HEK293 (cell line): Measurements from ENCODE around the gene RPS10.
A peak's percentile ranks its signal among the peaks of the same experiment; 100 is the strongest.

Experiments
- EGR2 ChIP-seq: fragments of 450-650 bp; formaldehyde crosslinking; IDR thresholded peaks from 2 replicates; pipeline ENCODE4 v1.5.1; 2016; ENCODE audit warnings: low read depth, missing biosample characterization, missing genetic modification characterization
- HIC1 ChIP-seq: fragments of 450-650 bp; formaldehyde crosslinking; IDR thresholded peaks from 2 replicates; pipeline ENCODE4 v1.5.1; 2016; ENCODE audit warnings: missing biosample characterization, missing genetic modification characterization
- HOXC10 ChIP-seq: sonication (generic); formaldehyde crosslinking; IDR thresholded peaks from 2 replicates; pipeline ENCODE4 v1.8.1; 2023; ENCODE audit warnings: mild to moderate bottlenecking, missing genetic modification reagents
- MEIS1 ChIP-seq: sonication (generic); formaldehyde crosslinking; IDR thresholded peaks from 2 replicates; pipeline ENCODE4 v1.8.1; 2022; ENCODE audit warnings: missing genetic modification reagents, mild to moderate bottlenecking, borderline replicate concordance
- OSR2 ChIP-seq: fragments of 450-650 bp; formaldehyde crosslinking; IDR thresholded peaks from 2 replicates; pipeline ENCODE4 v1.5.1; 2016; ENCODE audit warnings: missing biosample characterization, missing genetic modification characterization
- PRDM10 ChIP-seq: fragments of 450-650 bp; formaldehyde crosslinking; IDR thresholded peaks from 2 replicates; pipeline ENCODE4 v1.5.1; 2016; ENCODE audit warnings: missing biosample characterization, missing genetic modification characterization
- SCRT2 ChIP-seq: fragments of 450-650 bp; formaldehyde crosslinking; IDR thresholded peaks from 2 replicates; pipeline ENCODE4 v1.5.1; 2016; ENCODE audit warnings: missing biosample characterization, missing genetic modification characterization
- TCF7L2 ChIP-seq: IDR thresholded peaks from 2 replicates; pipeline ENCODE4 v1.6.1; 2011; ENCODE audit warnings: low read depth, mild to moderate bottlenecking, inconsistent platforms, low read length, moderate library complexity, borderline replicate concordance
- ZBTB1 ChIP-seq: fragments of 450-650 bp; formaldehyde crosslinking; IDR thresholded peaks from 2 replicates; pipeline ENCODE4 v1.5.1; 2016; ENCODE audit warnings: missing biosample characterization, missing genetic modification characterization
- ZFP3 ChIP-seq: fragments of 450-650 bp; formaldehyde crosslinking; IDR thresholded peaks from 2 replicates; pipeline ENCODE4 v1.5.1; 2016; ENCODE audit warnings: low read depth, missing biosample characterization, missing genetic modification characterization
- ZNF112 ChIP-seq: fragments of 450-650 bp; formaldehyde crosslinking; IDR thresholded peaks from 2 replicates; pipeline ENCODE4 v1.5.0; 2017; ENCODE audit warnings: missing biosample characterization, missing genetic modification characterization
- ZNF121 ChIP-seq: fragments of 450-650 bp; formaldehyde crosslinking; IDR thresholded peaks from 2 replicates; pipeline ENCODE4 v1.5.1; 2016; ENCODE audit warnings: missing biosample characterization, missing genetic modification characterization
- ZNF138 ChIP-seq: fragments of 450-650 bp; formaldehyde crosslinking; IDR thresholded peaks from 2 replicates; pipeline ENCODE4 v1.5.1; 2016; ENCODE audit warnings: missing biosample characterization, missing genetic modification characterization, borderline replicate concordance
- ZNF146 ChIP-seq: fragments of 450-650 bp; formaldehyde crosslinking; IDR thresholded peaks from 2 replicates; pipeline ENCODE4 v1.5.1; 2016; ENCODE audit warnings: missing biosample characterization, missing genetic modification characterization
- ZNF174 ChIP-seq: fragments of 450-650 bp; formaldehyde crosslinking; IDR thresholded peaks from 2 replicates; pipeline ENCODE4 v1.5.0; 2017; ENCODE audit warnings: missing biosample characterization, mild to moderate bottlenecking, missing genetic modification characterization
- ZNF184 ChIP-seq: fragments of 450-650 bp; IDR thresholded peaks from 2 replicates; pipeline ENCODE4 v1.5.1; 2018; ENCODE audit warnings: missing biosample characterization, mild to moderate bottlenecking, missing genetic modification characterization
- ZNF221 ChIP-seq: fragments of 450-650 bp; formaldehyde crosslinking; IDR thresholded peaks from 2 replicates; pipeline ENCODE4 v1.5.1; 2017; ENCODE audit warnings: missing biosample characterization, missing genetic modification characterization, borderline replicate concordance
- ZNF239 ChIP-seq: fragments of 450-650 bp; formaldehyde crosslinking; IDR thresholded peaks from 2 replicates; pipeline ENCODE4 v1.5.1; 2016; ENCODE audit warnings: missing biosample characterization, missing genetic modification characterization
- ZNF266 ChIP-seq: fragments of 450-650 bp; formaldehyde crosslinking; IDR thresholded peaks from 2 replicates; pipeline ENCODE4 v1.5.1; 2016; ENCODE audit warnings: missing biosample characterization, missing genetic modification characterization, low read depth
- ZNF391 ChIP-seq: fragments of 450-650 bp; formaldehyde crosslinking; IDR thresholded peaks from 2 replicates; pipeline ENCODE4 v1.5.1; 2016; ENCODE audit warnings: low read depth, missing biosample characterization, missing genetic modification characterization, borderline replicate concordance
- ZNF433 ChIP-seq: fragments of 450-650 bp; formaldehyde crosslinking; IDR thresholded peaks from 2 replicates; pipeline ENCODE4 v1.5.1; 2016; ENCODE audit warnings: missing biosample characterization, missing genetic modification characterization, low read depth
- ZNF449 ChIP-seq: fragments of 450-650 bp; formaldehyde crosslinking; IDR thresholded peaks from 2 replicates; pipeline ENCODE4 v1.5.1; 2017; ENCODE audit warnings: missing biosample characterization, mild to moderate bottlenecking, missing genetic modification characterization, moderate library complexity
- ZNF501 ChIP-seq: fragments of 450-650 bp; formaldehyde crosslinking; IDR thresholded peaks from 2 replicates; pipeline ENCODE4 v1.5.1; 2016; ENCODE audit warnings: missing biosample characterization, missing genetic modification characterization
- ZNF529 ChIP-seq: fragments of 450-650 bp; formaldehyde crosslinking; IDR thresholded peaks from 2 replicates; pipeline ENCODE4 v1.5.1; 2017; ENCODE audit warnings: missing genetic modification characterization, missing biosample characterization; ENCODE audit not compliant: insufficient replicate concordance
- ZNF555 ChIP-seq: fragments of 450-650 bp; formaldehyde crosslinking; conservative IDR thresholded peaks from 2 replicates; pipeline ENCODE4 v1.5.1; 2017; ENCODE audit warnings: missing biosample characterization, mild to moderate bottlenecking, missing genetic modification characterization, inconsistent platforms
- ZNF654 ChIP-seq: fragments of 450-650 bp; formaldehyde crosslinking; IDR thresholded peaks from 2 replicates; pipeline ENCODE4 v1.5.1; 2016; ENCODE audit warnings: low read depth, missing biosample characterization, missing genetic modification characterization
- ZNF664 ChIP-seq: fragments of 450-650 bp; formaldehyde crosslinking; IDR thresholded peaks from 2 replicates; pipeline ENCODE4 v1.5.1; 2016; ENCODE audit warnings: missing biosample characterization, missing genetic modification characterization
- ZNF701 ChIP-seq: fragments of 450-650 bp; formaldehyde crosslinking; IDR thresholded peaks from 2 replicates; pipeline ENCODE4 v1.5.1; 2016; ENCODE audit warnings: missing biosample characterization, missing genetic modification characterization
- ZNF777 ChIP-seq: fragments of 450-650 bp; formaldehyde crosslinking; IDR thresholded peaks from 2 replicates; pipeline ENCODE4 v1.5.1; 2017; ENCODE audit warnings: missing biosample characterization, missing genetic modification characterization, borderline replicate concordance
- ZNF830 ChIP-seq: fragments of 450-650 bp; IDR thresholded peaks from 2 replicates; pipeline ENCODE4 v1.5.0; 2018; ENCODE audit warnings: missing biosample characterization, missing genetic modification characterization, low read depth, mild to moderate bottlenecking, moderate library complexity
- ZSCAN16 ChIP-seq: fragments of 450-650 bp; formaldehyde crosslinking; IDR thresholded peaks from 2 replicates; pipeline ENCODE4 v1.5.1; 2016; ENCODE audit warnings: missing biosample characterization, missing genetic modification characterization
- ZSCAN23 ChIP-seq: fragments of 450-650 bp; formaldehyde crosslinking; IDR thresholded peaks from 2 replicates; pipeline ENCODE4 v1.5.1; 2016; ENCODE audit warnings: missing biosample characterization, missing genetic modification characterization

Gene RPS10

GRCh38 chr6:34414999-34415858, 10.6 kb downstream of the RPS10 start (continued):
- TF ChIP-seq ZSCAN23 = no peak
- no peak for TF ChIP-seq ZNF266 (tag by site-specific recombination)
- no peak for TF ChIP-seq ZNF121
- 0 out of 2 replicates have a peak, but pooled peaks have one; percentile 35 for TF ChIP-seq OSR2 (tag by site-specific recombination)
- TF ChIP-seq ZNF184 (tag by site-specific recombination) = no peak
- TF ChIP-seq ZNF146 (tag by site-specific recombination) = no peak
- TF ChIP-seq ZNF830 (tag by site-specific recombination) = no peak
- no peak for TF ChIP-seq MEIS1 (CRISPR knock-in tag)
- no peak; the same call in 1 of the 2 replicates for TF ChIP-seq ZNF501 (tag by site-specific recombination)
- no peak for TF ChIP-seq ZSCAN16 (tag by site-specific recombination)
- peak; percentile 76 for TF ChIP-seq ZNF654 (tag by site-specific recombination)
- peak; percentile 49; the same call in 1 of the 2 replicates for TF ChIP-seq ZFP3 (tag by site-specific recombination)
- no peak for TF ChIP-seq ZNF221
- no peak for TF ChIP-seq ZNF433 (tag by site-specific recombination)
- no peak for TF ChIP-seq ZNF555 (tag by site-specific recombination)
- TF ChIP-seq HOXC10 (CRISPR knock-in tag) = no peak
- no peak for TF ChIP-seq ZNF138 (tag by site-specific recombination)
- TF ChIP-seq ZNF777 (tag by site-specific recombination) = no peak
- TF ChIP-seq PRDM10 = no peak
- TF ChIP-seq ZNF529 = no peak
- TF ChIP-seq ZNF664 (tag by site-specific recombination) = no peak
- no peak for TF ChIP-seq ZBTB1 (tag by site-specific recombination)
- TF ChIP-seq TCF7L2 = no peak
- no peak for TF ChIP-seq EGR2 (tag by site-specific recombination)
- no peak for TF ChIP-seq ZNF239 (tag by site-specific recombination)
- no peak for TF ChIP-seq ZNF174
- TF ChIP-seq ZNF391 (tag by site-specific recombination) = no peak; the same call in 1 of the 2 replicates
- no peak for TF ChIP-seq ZNF449 (tag by site-specific recombination)
- peak; percentile 67 for TF ChIP-seq SCRT2 (tag by site-specific recombination)
- TF ChIP-seq ZNF701 (tag by site-specific recombination) = no peak
- no peak for TF ChIP-seq HIC1 (tag by site-specific recombination)
- TF ChIP-seq ZNF112 = no peak
